Measurements from ENCODE around the gene PAK4. TPM values are rescaled to one million over a fixed set of nuclear protein-coding genes. Genes with fewer than 3 reads are reported as not detected.

The PAK4 gene
- total RNA-seq, 1 experiment from 2014 or later, result 90.1 TPM

DNA sequence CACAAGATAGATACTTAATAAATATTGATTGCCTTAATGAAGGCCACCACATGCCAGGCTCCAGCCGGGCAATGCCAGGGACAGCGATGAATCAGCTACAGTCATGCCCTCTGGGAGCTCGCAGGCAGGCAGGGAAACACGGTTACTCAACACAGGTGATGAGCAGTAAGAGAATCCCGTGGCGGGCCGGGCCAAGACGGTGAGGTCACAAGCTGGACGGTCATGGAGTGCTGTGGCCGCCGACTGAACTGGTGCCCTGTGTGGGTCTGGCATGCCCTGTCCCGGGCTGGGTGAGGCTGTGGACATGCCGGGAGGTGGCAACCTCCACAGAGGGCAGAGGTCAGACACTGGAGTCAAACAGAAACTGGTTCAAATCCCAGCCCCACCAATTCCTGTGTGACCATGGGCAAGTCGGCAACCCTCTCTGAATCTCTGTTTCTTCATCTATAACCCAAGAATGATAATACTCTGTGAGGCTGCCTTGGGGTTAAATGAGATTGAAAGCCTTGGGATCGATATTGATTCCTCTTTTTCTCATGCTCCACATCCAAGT, 13.2 kb upstream of the PAK4 start:
- H3K4me1 ChIP-seq (ENCODE audit: control insufficient read depth in 1 of 2, insufficient read depth in 2 of 2, low read length in 2 of 2), result peaks cover 17 to 29% of the 10 kb centered on the region in 2 experiments
- H3K36me3 ChIP-seq (ENCODE audit: control insufficient read depth in 1 of 2, insufficient read depth in 2 of 2, low read length in 2 of 2), result no peaks in the 10 kb centered on the region
- DNase-seq (ENCODE audit: low read depth, low spot score), result peak; percentile 62
- POLR2A ChIA-PET, result interaction anchor here (0.5 to 1.4 kb wide), 3 partner anchors 33 to 292 kb away, joined by 3 to 4 read pairs (median 4); no protein-coding TSS in a partner anchor
- H2AFZ ChIP-seq (ENCODE audit: low read depth, low read length, poor library complexity, severe bottlenecking), result peak overlapping the region; percentile 77
- peak overlapping the region; percentile 70 for H3K4me2 ChIP-seq (ENCODE audit: low read length)
- ATAC-seq, result peak; percentile 78
- CTCF ChIA-PET, result interaction anchor here (1.2 to 1.8 kb wide), 4 partner anchors 10 to 216 kb away, joined by 3 to 12 read pairs (median 8); no protein-coding TSS in a partner anchor
- peak overlapping the region in 1 of 2 experiments; percentile 15; a peak in 2 of 4 replicates for H3K4me3 ChIP-seq (replicated peaks in 1 of 2; ENCODE audit: low read depth in 1 of 2, low read length in 2 of 2)
- peak overlapping the region; percentile 59 for H3K9ac ChIP-seq (ENCODE audit: low read length)
- H3K9me3 ChIP-seq (ENCODE audit: control insufficient read depth in 1 of 2, insufficient read depth in 1 of 2, low read depth in 1 of 2, low read length in 2 of 2), result no peaks in the 10 kb centered on the region
- no peaks in the 10 kb centered on the region for H3K79me2 ChIP-seq (ENCODE audit: insufficient read depth, low read length)
- TF ChIP-seq POLR2AphosphoS5 (IDR thresholded peaks at IDR 0.05; ENCODE audit: low read depth, low read length), result peak; percentile 57
- no peak for TF ChIP-seq SIN3A (IDR thresholded peaks at IDR 0.05; ENCODE audit: low read depth)
- TF ChIP-seq CEBPB (IDR thresholded peaks at IDR 0.05; ENCODE audit: low read depth), result peak; percentile 88
- peak; percentile 72 for TF ChIP-seq JUND (IDR thresholded peaks at IDR 0.05)
- no peak for TF ChIP-seq CTCF (IDR thresholded peaks at IDR 0.05 in 2 of 3, conservative IDR thresholded peaks at IDR 0.05 in 1 of 3; ENCODE audit: borderline replicate concordance in 1 of 3, insufficient read depth in 1 of 3, low read depth in 2 of 3, low read length in 2 of 3)
- TF ChIP-seq ZFX (IDR thresholded peaks at IDR 0.05), result no peak
- TF ChIP-seq REST (IDR thresholded peaks at IDR 0.05; ENCODE audit: low read depth), result no peak
- no peak for TF ChIP-seq POLR2A (IDR thresholded peaks at IDR 0.05; ENCODE audit: borderline replicate concordance, extremely low read depth, insufficient read depth, insufficient read length)
- no peak for TF ChIP-seq EZH2phosphoT487 (IDR thresholded peaks at IDR 0.05; ENCODE audit: borderline replicate concordance)
- peak; percentile 59; the same call in 1 of the 2 replicates for TF ChIP-seq FOSL1 (IDR thresholded peaks at IDR 0.05; ENCODE audit: low read depth)
- TF ChIP-seq CBX3 (IDR thresholded peaks at IDR 0.05; ENCODE audit: low read depth), result peak; percentile 22; the same call in 1 of the 2 replicates
- peak; percentile 53; the same call in 1 of the 2 replicates for TF ChIP-seq SP1 (IDR thresholded peaks at IDR 0.05; ENCODE audit: low read depth)
- no peak for TF ChIP-seq ZNF274 (IDR thresholded peaks at IDR 0.05; ENCODE audit: low read depth, low read length)
- no peak for TF ChIP-seq SRF (IDR thresholded peaks at IDR 0.05; ENCODE audit: low read depth)
- TF ChIP-seq ZBTB33 (IDR thresholded peaks at IDR 0.05; ENCODE audit: extremely low read depth, insufficient replicate concordance, low read length), result no peak
- TF ChIP-seq EGR1 (IDR thresholded peaks at IDR 0.05; ENCODE audit: low read depth), result no peak
- no peak for TF ChIP-seq ATF3 (IDR thresholded peaks at IDR 0.05)
- no peak for TF ChIP-seq TCF7L2 (IDR thresholded peaks at IDR 0.05; ENCODE audit: borderline replicate concordance, extremely low read depth, insufficient read depth, insufficient read length)
- TF ChIP-seq, protein P1, sequence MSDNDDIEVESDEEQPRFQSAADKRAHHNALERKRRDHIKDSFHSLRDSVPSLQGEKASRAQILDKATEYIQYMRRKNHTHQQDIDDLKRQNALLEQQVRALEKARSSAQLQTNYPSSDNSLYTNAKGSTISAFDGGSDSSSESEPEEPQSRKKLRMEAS (IDR thresholded peaks at IDR 0.05), result peak; percentile 84
- intact Hi-C loops (cut with micrococcal nuclease), result loop anchor here (5.0 kb wide), 2 partner anchors 60 to 150 kb away; no protein-coding TSS in a partner anchor
- no peaks in the 10 kb centered on the region for H4K20me1 ChIP-seq (ENCODE audit: insufficient read depth)
- peak overlapping the region; percentile 60 for H3K27ac ChIP-seq (ENCODE audit: low read depth, low read length)
- H3K27me3 ChIP-seq (ENCODE audit: insufficient read depth, low read length), result no peaks in the 10 kb centered on the region
- H3K9me2 ChIP-seq (ENCODE audit: insufficient read depth), result no peaks in the 10 kb centered on the region
- BruUV-seq (replicated peaks), result no TSS peak
- RAD21 ChIA-PET (ENCODE audit: low non-redundant PET in 1 of 2, low total read pairs in 2 of 2, uncharacterized antibody in 2 of 2, unreplicated experiment in 2 of 2), result interaction anchor here in 1 of 2 experiments (0.6 kb wide), 1 partner anchor 32 kb away, joined by 3 read pairs; no protein-coding TSS in a partner anchor
